ENCODE measurements around the gene HSD11B1. TPM values are rescaled to one million over a fixed set of nuclear protein-coding genes. Genes with fewer than 3 reads are reported as not detected.

HSD11B1 gene
- total and polyA plus RNA-seq, 2 of the 4 experiments (the other 2 are of a cell fraction) = 0.41 to 0.72 TPM

GRCh38 chr1:209670441-209671082, 34.1 kb upstream of the HSD11B1 start:
- H3K79me1 ChIP-seq (ENCODE audit: low read depth in 1 of 2, low read length in 2 of 2) = no peaks in the 10 kb centered on the region
- H2BK20ac ChIP-seq (ENCODE audit: low read depth, low read length) = no peak overlapping the region
- no peak overlapping the region for H2AFZ ChIP-seq (replicated peaks; ENCODE audit: low read length, poor library complexity)
- H4K5ac ChIP-seq (ENCODE audit: low read depth, low read length) = no peak overlapping the region
- H3K9me3 ChIP-seq (ENCODE audit: control insufficient read depth, insufficient read depth, low read length) = 0 out of 2 replicates have a peak, but pooled peaks cover 3% of the 10 kb centered on the region
- H3K4me1 ChIP-seq (ENCODE audit: control insufficient read depth, insufficient read depth, low read length) = peaks cover 3% of the 10 kb centered on the region; the same call in 1 of the 2 replicates
- in situ Hi-C loops (cut with MboI; ENCODE audit: low sequenced_read_pairs) (no loop called here), dilution Hi-C loops (cut with HindIII; ENCODE audit: low sequenced_read_pairs, unreplicated experiment) (no loop called here), intact Hi-C loops (cut with micrococcal nuclease) (no loop called here)
- peaks cover 16% of the 10 kb centered on the region for H3K27me3 ChIP-seq (ENCODE audit: control insufficient read depth, insufficient read depth, low read length)
- H3K4me3 ChIP-seq (ENCODE audit: insufficient read depth, low read depth, low read length) = no peak overlapping the region
- ChIA-PET CTCF (no interaction called here), POLR2A (ENCODE audit: unreplicated experiment) (no interaction called here)
- H3K18ac ChIP-seq (ENCODE audit: low read depth, low read length) = no peak overlapping the region
- no peaks in the 10 kb centered on the region for H3K9me1 ChIP-seq (ENCODE audit: insufficient read depth, low read length)
- H3K27ac ChIP-seq (ENCODE audit: insufficient read depth, low read length) = no peak overlapping the region
- H2BK5ac ChIP-seq (ENCODE audit: low read depth, low read length, poor library complexity, severe bottlenecking) = no peak overlapping the region
- no peak overlapping the region for H4K8ac ChIP-seq (ENCODE audit: low read depth in 2 of 2, low read length in 2 of 2)
- no peak overlapping the region for H3K56ac ChIP-seq (ENCODE audit: extremely low read depth, insufficient read depth, low read length)
- BruUV-seq (replicated peaks) = no TSS peak
- 100% methylated on average over 1 of the region's 1 CpG; no CpG with 5 or more reads in 1 of the 2 experiments for WGBS, 2 experiments (ENCODE audit: extremely low coverage in 2 of 2, insufficient read length in 1 of 2)
- H3K4ac ChIP-seq (ENCODE audit: low read depth, low read length) = no peak overlapping the region
- no peak overlapping the region for H2BK15ac ChIP-seq (ENCODE audit: low read depth, low read length)
- TF ChIP-seq NFE2L2 (IDR thresholded peaks at IDR 0.05; ENCODE audit: low read depth, low read length) = no peak
- no peak for TF ChIP-seq MAZ (IDR thresholded peaks at IDR 0.05; ENCODE audit: borderline replicate concordance, low read depth, low read length)
- TF ChIP-seq RFX5 (IDR thresholded peaks at IDR 0.05; ENCODE audit: low read depth, low read length) = no peak
- no peak for TF ChIP-seq FOS (IDR thresholded peaks at IDR 0.05; ENCODE audit: low read depth, low read length)
- TF ChIP-seq, protein P1, sequence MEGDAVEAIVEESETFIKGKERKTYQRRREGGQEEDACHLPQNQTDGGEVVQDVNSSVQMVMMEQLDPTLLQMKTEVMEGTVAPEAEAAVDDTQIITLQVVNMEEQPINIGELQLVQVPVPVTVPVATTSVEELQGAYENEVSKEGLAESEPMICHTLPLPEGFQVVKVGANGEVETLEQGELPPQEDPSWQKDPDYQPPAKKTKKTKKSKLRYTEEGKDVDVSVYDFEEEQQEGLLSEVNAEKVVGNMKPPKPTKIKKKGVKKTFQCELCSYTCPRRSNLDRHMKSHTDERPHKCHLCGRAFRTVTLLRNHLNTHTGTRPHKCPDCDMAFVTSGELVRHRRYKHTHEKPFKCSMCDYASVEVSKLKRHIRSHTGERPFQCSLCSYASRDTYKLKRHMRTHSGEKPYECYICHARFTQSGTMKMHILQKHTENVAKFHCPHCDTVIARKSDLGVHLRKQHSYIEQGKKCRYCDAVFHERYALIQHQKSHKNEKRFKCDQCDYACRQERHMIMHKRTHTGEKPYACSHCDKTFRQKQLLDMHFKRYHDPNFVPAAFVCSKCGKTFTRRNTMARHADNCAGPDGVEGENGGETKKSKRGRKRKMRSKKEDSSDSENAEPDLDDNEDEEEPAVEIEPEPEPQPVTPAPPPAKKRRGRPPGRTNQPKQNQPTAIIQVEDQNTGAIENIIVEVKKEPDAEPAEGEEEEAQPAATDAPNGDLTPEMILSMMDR (conservative IDR thresholded peaks at IDR 0.05; ENCODE audit: low read depth, low read length) = no peak
- no peak for TF ChIP-seq CHD1 (IDR thresholded peaks at IDR 0.05; ENCODE audit: low read depth, low read length)
- no peak for TF ChIP-seq RCOR1 (IDR thresholded peaks at IDR 0.05; ENCODE audit: insufficient replicate concordance, low read length)
- no peak overlapping the region for H3K14ac ChIP-seq (replicated peaks; ENCODE audit: low read depth, low read length)
- H4K91ac ChIP-seq (ENCODE audit: insufficient read depth, low read depth, low read length) = no peak overlapping the region
- H2BK120ac ChIP-seq (ENCODE audit: low read depth, low read length) = no peak overlapping the region
- H2AK5ac ChIP-seq (ENCODE audit: low read depth, low read length) = no peak overlapping the region
- ATAC-seq (ENCODE audit: low read depth) (no peak), DNase-seq (no peak)
- no peak overlapping the region for H3K4me2 ChIP-seq (ENCODE audit: low read depth, low read length)
- no peaks in the 10 kb centered on the region for H4K20me1 ChIP-seq (ENCODE audit: insufficient read depth, low read length)
- H3K23ac ChIP-seq (ENCODE audit: low read depth, low read length) = no peak overlapping the region
- H3K9ac ChIP-seq (ENCODE audit: low read depth, low read length) = no peak overlapping the region
- no peak overlapping the region for H2AK9ac ChIP-seq (replicated peaks; ENCODE audit: low read depth, low read length, poor library complexity)
- no peaks in the 10 kb centered on the region for H3K36me3 ChIP-seq (ENCODE audit: control insufficient read depth, insufficient read depth, low read length)

Data from IMR-90 (cell line).